ENCODE data around the gene MGAT5. TPM values are rescaled to one million over a fixed set of nuclear protein-coding genes. Genes with fewer than 3 reads are reported as not detected.
"Not testable (repeated sequence)": the region's sequence is repeated elsewhere in the genome, so short reads cannot be mapped to it uniquely, and the experiment has no call there.

The MGAT5 gene
- total and polyA plus RNA-seq, 4 donors, result 3.6 to 53.7 (median 31.3) TPM

- 92 to 93% methylated on average over 12 of the region's 12 CpGs for WGBS, 2 donors
- H3K4me1 ChIP-seq (ENCODE audit: control insufficient read depth in 5 of 5, insufficient read depth in 5 of 5, low read length in 5 of 5), result no peaks in the 10 kb centered on the region
- H3K4me3 ChIP-seq, result no peak overlapping the region
- H3K27me3 ChIP-seq (ENCODE audit: control insufficient read depth in 3 of 3, insufficient read depth in 3 of 3, low read length in 2 of 3), result no peaks in the 10 kb centered on the region
- ATAC-seq (ENCODE audit: insufficient read depth, low FRiP score) (no peak), DNase-seq (no peak)
- H3K27ac ChIP-seq (ENCODE audit: low read depth in 1 of 2, low read length in 1 of 2), result no peak overlapping the region
- TF ChIP-seq CTCF (IDR thresholded peaks at IDR 0.05; ENCODE audit: control extremely low read depth, extremely low read depth), result no peak
- no peaks in the 10 kb centered on the region for H3K9me3 ChIP-seq (ENCODE audit: control insufficient read depth in 4 of 4, insufficient read depth in 3 of 4, low read length in 3 of 4)
- no peak overlapping the region for H3K9ac ChIP-seq (ENCODE audit: insufficient read depth in 1 of 2, low read length in 2 of 2)
- H3K36me3 ChIP-seq (ENCODE audit: control insufficient read depth in 4 of 4, insufficient read depth in 4 of 4, low read length in 4 of 4), result no peaks in the 10 kb centered on the region
These were observed 214.9 kb downstream of the MGAT5 start for GRCh38 chr2:134468776-134469175.

- Histone ChIP-seq H3K9ac (ENCODE audit: insufficient read depth in 1 of 2, low read length in 2 of 2) (no peak overlapping the region), H3K27ac (ENCODE audit: low read depth in 1 of 2, low read length in 1 of 2) (no peak overlapping the region), H3K4me1 (ENCODE audit: control insufficient read depth in 5 of 5, insufficient read depth in 5 of 5, low read length in 5 of 5) (no peaks in the 10 kb centered on the region), H3K4me3 (no peak overlapping the region), H3K27me3 (ENCODE audit: control insufficient read depth in 3 of 3, insufficient read depth in 3 of 3, low read length in 2 of 3) (no peaks in the 10 kb centered on the region), H3K36me3 (ENCODE audit: control insufficient read depth in 4 of 4, insufficient read depth in 4 of 4, low read length in 4 of 4) (no peaks in the 10 kb centered on the region), H3K9me3 (ENCODE audit: control insufficient read depth in 4 of 4, insufficient read depth in 3 of 4, low read length in 3 of 4) (no peaks in the 10 kb centered on the region)
- TF ChIP-seq CTCF (IDR thresholded peaks at IDR 0.05; ENCODE audit: control extremely low read depth, extremely low read depth), result no peak
- no peak for DNase-seq
- 91 to 96% methylated on average over 25 of the region's 25 CpGs for WGBS, 2 donors
- ATAC-seq (ENCODE audit: insufficient read depth, low FRiP score), result no peak
These were observed 215.7 kb downstream of the MGAT5 start for GRCh38 chr2:134469516-134470115.

GRCh38 chr2:134470561-134471168 is 216.8 kb downstream of the MGAT5 start:
- H3K27me3 ChIP-seq (ENCODE audit: control insufficient read depth in 3 of 3, insufficient read depth in 3 of 3, low read length in 2 of 3), result no peaks in the 10 kb centered on the region
- H3K9me3 ChIP-seq (ENCODE audit: control insufficient read depth in 4 of 4, insufficient read depth in 3 of 4, low read length in 3 of 4), result no peaks in the 10 kb centered on the region
- no peaks in the 10 kb centered on the region for H3K4me1 ChIP-seq (ENCODE audit: control insufficient read depth in 5 of 5, insufficient read depth in 5 of 5, low read length in 5 of 5)
- DNase-seq, result no peak
- no peak overlapping the region for H3K9ac ChIP-seq (ENCODE audit: insufficient read depth in 1 of 2, low read length in 2 of 2)
- H3K36me3 ChIP-seq (ENCODE audit: control insufficient read depth in 4 of 4, insufficient read depth in 4 of 4, low read length in 4 of 4), result no peaks in the 10 kb centered on the region
- WGBS, 2 donors, result 92 to 96% methylated on average over 8 of the region's 8 CpGs
- ATAC-seq (ENCODE audit: insufficient read depth, low FRiP score), result no peak
- H3K27ac ChIP-seq (ENCODE audit: low read depth in 1 of 2, low read length in 1 of 2), result no peak overlapping the region
- no peak for TF ChIP-seq CTCF (IDR thresholded peaks at IDR 0.05; ENCODE audit: control extremely low read depth, extremely low read depth)
- H3K4me3 ChIP-seq, result no peak overlapping the region

- H3K9ac ChIP-seq (ENCODE audit: insufficient read depth in 1 of 2, low read length in 2 of 2); H3K27ac ChIP-seq (ENCODE audit: low read depth in 1 of 2, low read length in 1 of 2); H3K27me3 ChIP-seq (ENCODE audit: control insufficient read depth in 3 of 3, insufficient read depth in 3 of 3, low read length in 2 of 3); H3K4me3 ChIP-seq; ATAC-seq (ENCODE audit: insufficient read depth, low FRiP score); H3K36me3 ChIP-seq (ENCODE audit: control insufficient read depth in 4 of 4, insufficient read depth in 4 of 4, low read length in 4 of 4); H3K9me3 ChIP-seq (ENCODE audit: control insufficient read depth in 4 of 4, insufficient read depth in 3 of 4, low read length in 3 of 4); H3K4me1 ChIP-seq (ENCODE audit: control insufficient read depth in 5 of 5, insufficient read depth in 5 of 5, low read length in 5 of 5); DNase-seq: not testable (repeated sequence)
- 82 to 89% methylated on average over 8 of the region's 8 CpGs for WGBS, 2 donors
These were observed 223.1 kb downstream of the MGAT5 start for GRCh38 chr2:134476982-134477381.
